Neural progenitor cell (in vitro differentiated cells): ENCODE data around the gene FHOD3.

Source experiments
- CTCF ChIP-seq: fragments of 200-600 bp; sonication (generic); IDR thresholded peaks from 2 replicates; pipeline ENCODE4 v1.5.1; 2017; ENCODE audit warnings: antibody characterized with exemption, mild to moderate bottlenecking
- EZH2 ChIP-seq: fragments of 200-600 bp; sonication (generic); IDR thresholded peaks from 2 replicates; pipeline ENCODE4 v1.6.1; 2017; ENCODE audit warnings: antibody characterized with exemption, mild to moderate bottlenecking, moderate library complexity
- EZH2phosphoT487 ChIP-seq: fragments of 200-600 bp; sonication (generic); IDR thresholded peaks from 2 replicates; pipeline ENCODE4 v1.6.1; 2017; ENCODE audit warnings: antibody characterized with exemption

- TF ChIP-seq CTCF, result no peak
- TF ChIP-seq EZH2, result no peak
- TF ChIP-seq EZH2phosphoT487, result no peak
These were observed 138.9 kb downstream of the FHOD3 start for GRCh38 chr18:36436387-36436786.
